Fibroblast of pulmonary artery (primary cell): Measurements from ENCODE around the gene ZBTB24.

ENCODE experiments used
- DNase-seq: peaks from one replicate; pipeline ENCODE4 v3.0.0-alpha.2; 2010; ENCODE audit warnings: low read depth
- H3K4me3 ChIP-seq: replicated peaks from 2 replicates; pipeline ENCODE4 v1.5.1; 2011; ENCODE audit warnings: low read depth, mild to moderate bottlenecking, control low read depth, low read length, moderate library complexity
- CTCF ChIP-seq: IDR thresholded peaks from 2 replicates; pipeline ENCODE4 v1.5.1; 2011; ENCODE audit warnings: mild to moderate bottlenecking, control low read depth, low read length, inconsistent platforms; ENCODE audit errors: missing control alignments

ZBTB24 gene

GRCh38 chr6:109447087-109447486 lies 35.9 kb downstream of the ZBTB24 start:
- no peak overlapping the region for H3K4me3 ChIP-seq
- no peak for TF ChIP-seq CTCF
- no peak for DNase-seq

- H3K4me3 ChIP-seq: no peak overlapping the region
- no peak for TF ChIP-seq CTCF
- no peak for DNase-seq
These were observed 36.5 kb downstream of the ZBTB24 start for GRCh38 chr6:109446541-109446940.

GRCh38 chr6:109446072-109446471 lies 36.9 kb downstream of the ZBTB24 start:
- DNase-seq: no peak
- no peak overlapping the region for H3K4me3 ChIP-seq
- no peak for TF ChIP-seq CTCF

GRCh38 chr6:109445382-109445781 lies 37.6 kb downstream of the ZBTB24 start:
- TF ChIP-seq CTCF: no peak
- no peak for DNase-seq

GRCh38 chr6:109443425-109443950 lies 39.5 kb downstream of the ZBTB24 start:
- H3K4me3 ChIP-seq: no peak overlapping the region
- DNase-seq: no peak

More at GRCh38 chr6:109445382-109445781, 37.6 kb downstream of the ZBTB24 start:
- no peak overlapping the region for H3K4me3 ChIP-seq

GRCh38 chr6:109442393-109442924 lies 40.6 kb downstream of the ZBTB24 start:
- TF ChIP-seq CTCF: no peak
- no peak overlapping the region for H3K4me3 ChIP-seq
- no peak for DNase-seq

More at GRCh38 chr6:109443425-109443950, 39.5 kb downstream of the ZBTB24 start:
- no peak for TF ChIP-seq CTCF
